A549 (cell line): ENCODE measurements around the gene DNAH7. TPM values are rescaled to one million over a fixed set of nuclear protein-coding genes. Genes with fewer than 3 reads are reported as not detected.
A peak's percentile ranks its signal among the peaks of the same experiment; 100 is the strongest.

Source experiments
- ATAC-seq, 2 experiments: fragments of 200-7000 bp in 1 of 2; fragments of >200 bp in 1 of 2; cut with Nextera tagmentation in 1 of 2; cut with Tn5 transposase in 1 of 2; 3 replicates each; pipeline versions ENCODE4 v1.8.0 to v1.9.1; 2018 to 2020; ENCODE audit warnings: mild to moderate bottlenecking in 1 of 2, moderate library complexity in 1 of 2
- CTCF ChIA-PET: fragments of 300-600 bp; sonication (Branson Sonifier 250); formaldehyde crosslinking; extraction: SDS; loops from one replicate; lab custom pipeline; 2021; ENCODE audit warnings: antibody characterized with exemption, inconsistent platforms; lab: Yijun Ruan, JAX
- POLR2A ChIA-PET: fragments of 350-600 bp; formaldehyde crosslinking; extraction: SDS; loops from one replicate; lab custom pipeline; 2021; ENCODE audit warnings: antibody characterized with exemption, inconsistent platforms; lab: Yijun Ruan, JAX
- DNase-seq, 2 experiments: peaks; one replicate each; pipeline versions ENCODE4 v3.0.0 to v3.0.0-alpha.2; 2011 to 2016; ENCODE audit warnings: low read depth in 1 of 2, low spot score in 1 of 2
- FAIRE-seq: peaks from 2 replicates; lab custom pipeline; 2011; peaks lifted over from hg19 to GRCh38; lab: Jason Lieb, UNC
- H3K27ac ChIP-seq, 2 experiments: fragments of >200 bp; sonication (Bioruptor Twin); formaldehyde crosslinking; 3 replicates each; pipeline ENCODE4 v1.5.1; 2016 to 2017
- H3K4me1 ChIP-seq: fragments of >200 bp; sonication (Bioruptor Twin); formaldehyde crosslinking; 3 replicates; pipeline ENCODE4 v1.6.1; 2016
- H3K4me2 ChIP-seq: fragments of >200 bp; sonication (Bioruptor Twin); formaldehyde crosslinking; 3 replicates; pipeline ENCODE4 v1.6.1; 2016
- H3K4me3 ChIP-seq: fragments of >200 bp; sonication (Bioruptor Twin); formaldehyde crosslinking; 3 replicates; pipeline ENCODE4 v1.5.1; 2016
- H3K9me3 ChIP-seq: fragments of >200 bp; sonication (Bioruptor Twin); formaldehyde crosslinking; 3 replicates; pipeline ENCODE4 v1.6.1; 2016
- CBX2 ChIP-seq: fragments of 200-600 bp; sonication (generic); IDR thresholded peaks from 2 replicates; pipeline ENCODE4 v1.6.1; 2016; ENCODE audit warnings: low read depth, mild to moderate bottlenecking, borderline replicate concordance
- CBX8 ChIP-seq: fragments of 200-600 bp; sonication (generic); IDR thresholded peaks from 2 replicates; pipeline ENCODE4 v1.6.1; 2016
- CHD2 ChIP-seq: fragments of 150-350 bp; IDR thresholded peaks from 2 replicates; pipeline ENCODE4 v1.6.1; 2014; ENCODE audit warnings: low read length; ENCODE audit not compliant: partially characterized antibody
- ELK1 ChIP-seq: fragments of 150-350 bp; IDR thresholded peaks from 2 replicates; pipeline ENCODE4 v1.6.1; 2014; ENCODE audit warnings: low read depth, mild to moderate bottlenecking, low read length
- EP300 ChIP-seq, 2 experiments: fragments of >200 bp; sonication (Bioruptor Twin); formaldehyde crosslinking; IDR thresholded peaks; 2 replicates in 1 of 2; 3 replicates in 1 of 2; pipeline ENCODE4 v1.6.1; 2016 to 2017
- ESRRA ChIP-seq: fragments of 150-350 bp; IDR thresholded peaks from 2 replicates; pipeline ENCODE4 v1.6.1; 2014; ENCODE audit warnings: mild to moderate bottlenecking, low read length, borderline replicate concordance
- GATA3 ChIP-seq: IDR thresholded peaks from 2 replicates; pipeline ENCODE4 v1.6.1; 2012; ENCODE audit warnings: borderline replicate concordance
- HOXB13 ChIP-seq: fragments of 250-450 bp; sonication (Bioruptor Pico); IDR thresholded peaks from 2 replicates; pipeline ENCODE4 v1.5.0; 2020; ENCODE audit warnings: low read depth, mild to moderate bottlenecking, moderate library complexity
- HOXB5 ChIP-seq: fragments of 250-450 bp; sonication (Bioruptor Pico); IDR thresholded peaks from 2 replicates; pipeline ENCODE4 v1.5.0; 2020; ENCODE audit warnings: mild to moderate bottlenecking, moderate library complexity
- JUN ChIP-seq, 2 experiments: fragments of >200 bp; sonication (Bioruptor Twin); formaldehyde crosslinking; IDR thresholded peaks; 2 replicates in 1 of 2; 3 replicates in 1 of 2; pipeline ENCODE4 v1.6.1; 2016 to 2017
- MYC ChIP-seq: IDR thresholded peaks from 2 replicates; pipeline ENCODE4 v1.6.1; 2012; ENCODE audit warnings: mild to moderate bottlenecking, inconsistent platforms, low read length, improper control_type of control experiment, borderline replicate concordance
- PHF8 ChIP-seq: fragments of 200-600 bp; sonication (generic); IDR thresholded peaks from 2 replicates; pipeline ENCODE4 v1.6.1; 2016; ENCODE audit warnings: low read depth, mild to moderate bottlenecking, antibody characterized with exemption, moderate library complexity, borderline replicate concordance
- RAD21 ChIP-seq, 2 experiments: fragments of >200 bp in 1 of 2; sonication (Bioruptor Twin) in 1 of 2; formaldehyde crosslinking in 1 of 2; IDR thresholded peaks in 1 of 2; conservative IDR thresholded peaks in 1 of 2; 2 replicates in 1 of 2; 3 replicates in 1 of 2; pipeline ENCODE4 v1.6.1; 2012 to 2018; ENCODE audit warnings: inconsistent platforms in 1 of 2
- REST ChIP-seq: fragments of 200-600 bp; sonication (generic); IDR thresholded peaks from 2 replicates; pipeline ENCODE4 v1.6.1; 2016; ENCODE audit warnings: antibody characterized with exemption, mild to moderate bottlenecking, moderate library complexity
- SMC3 ChIP-seq: fragments of >200 bp; sonication (Bioruptor Twin); formaldehyde crosslinking; IDR thresholded peaks from 3 replicates; pipeline ENCODE4 v1.6.1; 2018; ENCODE audit warnings: inconsistent platforms
- TFCP2L1 ChIP-seq: fragments of 250-450 bp; sonication (Bioruptor Pico); IDR thresholded peaks from 2 replicates; pipeline ENCODE4 v1.5.0; 2021; ENCODE audit warnings: mild to moderate bottlenecking
- TP53 ChIP-seq: fragments of 250-450 bp; sonication (Bioruptor Pico); IDR thresholded peaks from 2 replicates; pipeline ENCODE4 v1.5.0; 2021; ENCODE audit warnings: mild to moderate bottlenecking, moderate library complexity
- WGBS: methylation state at CpG from one replicate; pipeline ENCODE4 v1.1.6; 2017; ENCODE audit errors: missing lambda C conversion rate; 5-methylcytosine and 5-hydroxymethylcytosine counted together
- polyA plus RNA-seq, 4 experiments: library from polyadenylated mRNA; depleted of rRNA in 3 of 4; stranded (reverse); fragments of >200 nt; fragmentation: RNase III in 1 of 4; extraction: RNeasy Plus Mini Kit Qiagen cat#74134 plus additional on column Dnase treatment in 1 of 4; gene quantifications; 2 replicates in 3 of 4; 3 replicates in 1 of 4; pipeline ENCODE4 v1.2.3, GENCODE V29; 2011 to 2017
- TF ChIP-seq, protein P1 (sequence below): fragments of >200 bp; sonication (Bioruptor Twin); formaldehyde crosslinking; IDR thresholded peaks from 2 replicates; pipeline ENCODE4 v1.6.1; 2016

Gene DNAH7
- polyA plus RNA-seq, 2 of the 4 experiments (the other 2 are of a cell fraction): 0.43 to 1.5 TPM

DNA sequence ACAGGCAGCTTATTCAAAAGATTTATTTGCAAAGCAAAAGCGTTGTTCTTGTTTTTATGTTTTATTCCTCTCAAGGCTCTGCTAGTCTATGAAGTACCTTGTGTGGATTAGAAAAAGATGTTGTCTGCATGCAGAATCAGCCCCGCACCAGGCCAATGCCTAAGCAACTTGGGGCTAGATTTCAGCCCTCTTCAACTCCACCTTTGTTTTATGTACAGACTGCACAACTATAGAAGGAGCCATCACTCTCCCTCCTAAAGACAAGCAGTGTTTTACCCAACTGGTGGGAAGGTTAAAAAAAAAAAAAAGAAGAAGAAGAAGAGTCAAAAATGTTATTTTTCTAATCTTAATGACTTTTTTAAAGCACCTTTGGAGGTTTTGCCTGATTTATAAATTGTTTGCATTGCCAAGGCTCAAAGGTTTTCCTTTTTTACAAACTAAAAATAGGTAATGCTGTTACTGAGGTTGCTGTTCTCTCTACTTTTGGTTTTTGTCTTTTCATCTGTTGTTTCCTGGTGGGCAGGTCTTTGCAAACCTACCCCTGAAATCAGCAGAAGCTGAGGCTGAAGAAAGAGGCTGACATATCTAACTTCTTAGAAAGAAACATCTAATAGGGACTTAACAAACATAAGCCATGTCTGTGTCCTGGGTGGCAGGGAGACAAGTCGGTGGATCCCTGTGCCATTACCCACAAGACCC, 247.6 kb downstream of the DNAH7 start:
- peaks cover 9% of the 10 kb centered on the region; the same call in 2 of the 3 replicates for H3K4me1 ChIP-seq
- H3K9me3 ChIP-seq: no peaks in the 10 kb centered on the region
- no peak for DNase-seq
- TF ChIP-seq SMC3 (no peak), ELK1 (no peak), CHD2 (no peak), RAD21 (conservative IDR thresholded peaks at IDR 0.05 in 1 of 2, IDR thresholded peaks at IDR 0.05 in 1 of 2) (no peak), HOXB5 (CRISPR knock-in tag) (no peak), HOXB13 (no peak), MYC (no peak), TFCP2L1 (CRISPR knock-in tag) (no peak), PHF8 (no peak), ESRRA (no peak), GATA3 (no peak), JUN (IDR thresholded peaks at IDR 0.05) (no peak), CBX2 (no peak), CBX8 (no peak), EP300 (IDR thresholded peaks at IDR 0.05) (no peak), REST (no peak)
- WGBS: 88% methylated on average over 3 of the region's 3 CpGs
- no peak overlapping the region; the same call in 2 of the 3 replicates for H3K4me2 ChIP-seq
- H3K4me3 ChIP-seq: no peak overlapping the region
- no peak for FAIRE-seq
- ATAC-seq: no peak
- ChIA-PET CTCF (interaction anchor here (0.7 kb wide), 1 partner anchor 126 kb away, joined by 3 read pairs; no protein-coding TSS in a partner anchor), POLR2A (no interaction called here)
- H3K27ac ChIP-seq: peak overlapping the region; percentile 19 to 40; a peak in 3 of 6 replicates

DNA sequence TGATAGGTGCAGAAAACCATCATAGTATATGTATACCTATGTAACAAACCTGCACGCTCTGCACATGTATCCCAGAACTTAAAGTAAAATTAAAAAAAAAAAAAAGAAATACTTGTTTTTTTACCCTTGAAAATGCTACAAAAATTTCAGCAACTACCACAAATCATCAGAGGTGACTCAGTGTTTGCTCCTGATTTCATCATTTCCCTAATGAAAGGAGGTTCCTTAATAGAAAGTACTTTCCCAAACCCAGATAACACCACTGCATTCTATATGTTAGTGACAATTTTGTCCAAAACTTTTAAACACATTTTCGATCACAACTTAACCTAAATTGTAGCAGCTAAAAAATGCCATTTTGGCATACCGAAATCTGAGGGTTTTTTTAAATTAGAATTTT, 248.3 kb downstream of the DNAH7 start:
- TF ChIP-seq, protein P1, sequence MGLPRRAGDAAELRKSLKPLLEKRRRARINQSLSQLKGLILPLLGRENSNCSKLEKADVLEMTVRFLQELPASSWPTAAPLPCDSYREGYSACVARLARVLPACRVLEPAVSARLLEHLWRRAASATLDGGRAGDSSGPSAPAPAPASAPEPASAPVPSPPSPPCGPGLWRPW: 0 out of 2 replicates have a peak, but pooled peaks have one; percentile 18
- TF ChIP-seq TP53 (CRISPR knock-in tag): no peak
- FAIRE-seq (no peak), DNase-seq (no peak), ATAC-seq (no peak)
- Histone ChIP-seq H3K9me3 (no peaks in the 10 kb centered on the region), H3K4me3 (no peak overlapping the region), H3K4me1 (peaks cover 9% of the 10 kb centered on the region; the same call in 2 of the 3 replicates), H3K4me2 (no peak overlapping the region; the same call in 2 of the 3 replicates), H3K27ac (peak overlapping the region; percentile 19 to 44; a peak in 4 of 6 replicates)
- 76% methylated on average over 3 of the region's 3 CpGs for whole genome bisulfite sequencing
- POLR2A ChIA-PET: no interaction called here
- CTCF ChIA-PET: interaction anchor here (0.7 kb wide), 1 partner anchor 126 kb away, joined by 3 read pairs; no protein-coding TSS in a partner anchor
